ENCODE results near the gene NDUFB11.
"Not testable (repeated sequence)": the region's sequence is repeated elsewhere in the genome, so short reads cannot be mapped to it uniquely, and the experiment has no call there.

The NDUFB11 gene

GRCh38 chrX:47146121-47146935, 1.8 kb upstream of the NDUFB11 start:
- no peak for DNase-seq (ENCODE audit: low spot score)

- DNase-seq (ENCODE audit: low spot score) = peak; percentile 40
Measured at GRCh38 chrX:47145395-47146120, 1.1 kb upstream of the NDUFB11 start.

- DNase-seq (ENCODE audit: low spot score) = peak; percentile 58
Measured at GRCh38 chrX:47143894-47144625, 442 bp downstream of the NDUFB11 start.

- DNase-seq (ENCODE audit: low spot score) = no peak
Measured at GRCh38 chrX:47138171-47138570, 6.3 kb downstream of the NDUFB11 start.

GRCh38 chrX:47135650-47136049, 8.9 kb downstream of the NDUFB11 start:
- DNase-seq (ENCODE audit: low spot score) = not testable (repeated sequence)

GRCh38 chrX:47133493-47133892, 11.0 kb downstream of the NDUFB11 start:
- no peak for DNase-seq (ENCODE audit: low spot score)

GRCh38 chrX:47129899-47130358, 14.6 kb downstream of the NDUFB11 start:
- no peak for DNase-seq (ENCODE audit: low spot score)

- DNase-seq (ENCODE audit: low spot score) = peak; percentile 92
Measured at GRCh38 chrX:47129157-47129898, 15.2 kb downstream of the NDUFB11 start.

GRCh38 chrX:47124466-47124865, 20.0 kb downstream of the NDUFB11 start:
- DNase-seq (ENCODE audit: low spot score) = not testable (repeated sequence)

- not testable (repeated sequence) for DNase-seq (ENCODE audit: low spot score)
Measured at GRCh38 chrX:47116551-47117110, 27.9 kb downstream of the NDUFB11 start.

GRCh38 chrX:47112316-47112954, 32.1 kb downstream of the NDUFB11 start:
- DNase-seq (ENCODE audit: low spot score) = no peak

- DNase-seq (ENCODE audit: low spot score) = not testable (repeated sequence)
Measured at GRCh38 chrX:47110936-47111615, 33.4 kb downstream of the NDUFB11 start.

GRCh38 chrX:47101206-47101605, 43.3 kb downstream of the NDUFB11 start:
- DNase-seq (ENCODE audit: low spot score) = no peak

- DNase-seq (ENCODE audit: low spot score) = no peak
Measured at GRCh38 chrX:47098338-47099094, 46.0 kb downstream of the NDUFB11 start.

GRCh38 chrX:47097018-47097417, 47.5 kb downstream of the NDUFB11 start:
- DNase-seq (ENCODE audit: low spot score) = no peak

- no peak for DNase-seq (ENCODE audit: low spot score)
Measured at GRCh38 chrX:47093860-47094259, 50.6 kb downstream of the NDUFB11 start.

GRCh38 chrX:47093248-47093647, 51.3 kb downstream of the NDUFB11 start:
- DNase-seq (ENCODE audit: low spot score) = no peak
